Measurements from ENCODE around the gene SHISA7. TPM values are rescaled to one million over a fixed set of nuclear protein-coding genes. Genes with fewer than 3 reads are reported as not detected.

The SHISA7 gene
- total RNA-seq, 2 experiments from 2014 or later = not detected

DNA sequence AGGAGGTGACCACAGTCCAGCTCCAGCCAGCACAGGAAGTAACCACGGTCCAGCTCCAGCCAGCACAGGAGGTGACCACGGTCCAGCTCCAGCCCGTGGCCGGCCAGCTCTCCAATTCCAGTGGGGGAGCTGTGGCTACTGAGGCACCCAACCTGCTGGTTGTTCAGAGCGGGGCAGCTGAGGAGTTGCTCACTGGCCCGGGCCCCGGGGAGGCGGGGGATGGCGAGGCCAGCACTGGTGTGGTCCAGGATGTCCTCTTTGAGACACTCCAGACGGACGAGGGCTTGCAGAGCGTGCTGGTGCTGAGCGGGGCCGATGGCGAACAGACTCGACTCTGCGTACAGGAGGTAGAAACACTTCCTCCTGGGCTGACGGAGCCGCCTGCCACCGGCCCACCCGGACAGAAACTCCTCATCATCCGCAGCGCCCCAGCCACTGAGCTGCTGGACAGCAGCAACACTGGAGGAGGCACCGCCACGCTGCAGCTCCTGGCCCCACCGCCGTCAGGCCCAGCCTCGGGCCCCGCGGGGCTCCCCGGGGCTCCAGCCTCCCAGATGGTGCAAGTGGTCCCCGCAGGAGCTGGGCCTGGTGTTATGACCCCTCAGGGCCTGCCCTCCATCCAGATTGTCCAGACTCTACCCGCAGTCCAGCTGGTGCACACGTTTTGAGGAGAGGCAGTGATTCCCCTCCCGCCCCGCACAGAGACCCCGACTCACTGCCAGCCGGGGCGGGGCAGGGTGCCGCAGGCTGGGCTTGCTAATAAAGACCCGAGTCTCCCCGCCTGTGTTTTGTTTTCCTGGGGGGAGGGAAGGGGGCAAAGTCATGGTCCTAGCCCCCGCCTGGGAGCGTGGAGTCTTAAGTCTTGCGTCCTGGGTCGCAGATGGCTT is 40.8 kb upstream of the SHISA7 start:
- H3K4me3 Mint-ChIP-seq = peak overlapping the region; percentile 82
- intact Hi-C loops (cut with micrococcal nuclease) = no loop called here
- no peak overlapping the region for H3K27ac Mint-ChIP-seq
- CTCF ChIA-PET = interaction anchor here (1.1 to 5.6 kb wide), 3 partner anchors 16 to 20 kb away, joined by 3 to 31 read pairs (median 10); no protein-coding TSS in a partner anchor
- no peak for ATAC-seq
- DNase-seq = no peak
- POLR2A ChIA-PET = interaction anchor here (0.7 to 3.5 kb wide), 3 partner anchors 8 to 11 kb away, joined by 3 to 22 read pairs (median 3); partner anchors contain the start of gene ZNF628
- no peaks in the 10 kb centered on the region for H3K9me3 Mint-ChIP-seq
- H3K4me1 Mint-ChIP-seq (ENCODE audit: low read depth) = peaks cover 30% of the 10 kb centered on the region
- TF ChIP-seq, protein P1, sequence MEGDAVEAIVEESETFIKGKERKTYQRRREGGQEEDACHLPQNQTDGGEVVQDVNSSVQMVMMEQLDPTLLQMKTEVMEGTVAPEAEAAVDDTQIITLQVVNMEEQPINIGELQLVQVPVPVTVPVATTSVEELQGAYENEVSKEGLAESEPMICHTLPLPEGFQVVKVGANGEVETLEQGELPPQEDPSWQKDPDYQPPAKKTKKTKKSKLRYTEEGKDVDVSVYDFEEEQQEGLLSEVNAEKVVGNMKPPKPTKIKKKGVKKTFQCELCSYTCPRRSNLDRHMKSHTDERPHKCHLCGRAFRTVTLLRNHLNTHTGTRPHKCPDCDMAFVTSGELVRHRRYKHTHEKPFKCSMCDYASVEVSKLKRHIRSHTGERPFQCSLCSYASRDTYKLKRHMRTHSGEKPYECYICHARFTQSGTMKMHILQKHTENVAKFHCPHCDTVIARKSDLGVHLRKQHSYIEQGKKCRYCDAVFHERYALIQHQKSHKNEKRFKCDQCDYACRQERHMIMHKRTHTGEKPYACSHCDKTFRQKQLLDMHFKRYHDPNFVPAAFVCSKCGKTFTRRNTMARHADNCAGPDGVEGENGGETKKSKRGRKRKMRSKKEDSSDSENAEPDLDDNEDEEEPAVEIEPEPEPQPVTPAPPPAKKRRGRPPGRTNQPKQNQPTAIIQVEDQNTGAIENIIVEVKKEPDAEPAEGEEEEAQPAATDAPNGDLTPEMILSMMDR (IDR thresholded peaks at IDR 0.05) = no peak
- H3K36me3 Mint-ChIP-seq (ENCODE audit: low read depth) = no peaks in the 10 kb centered on the region
- no peaks in the 10 kb centered on the region for H3K27me3 Mint-ChIP-seq

DNA sequence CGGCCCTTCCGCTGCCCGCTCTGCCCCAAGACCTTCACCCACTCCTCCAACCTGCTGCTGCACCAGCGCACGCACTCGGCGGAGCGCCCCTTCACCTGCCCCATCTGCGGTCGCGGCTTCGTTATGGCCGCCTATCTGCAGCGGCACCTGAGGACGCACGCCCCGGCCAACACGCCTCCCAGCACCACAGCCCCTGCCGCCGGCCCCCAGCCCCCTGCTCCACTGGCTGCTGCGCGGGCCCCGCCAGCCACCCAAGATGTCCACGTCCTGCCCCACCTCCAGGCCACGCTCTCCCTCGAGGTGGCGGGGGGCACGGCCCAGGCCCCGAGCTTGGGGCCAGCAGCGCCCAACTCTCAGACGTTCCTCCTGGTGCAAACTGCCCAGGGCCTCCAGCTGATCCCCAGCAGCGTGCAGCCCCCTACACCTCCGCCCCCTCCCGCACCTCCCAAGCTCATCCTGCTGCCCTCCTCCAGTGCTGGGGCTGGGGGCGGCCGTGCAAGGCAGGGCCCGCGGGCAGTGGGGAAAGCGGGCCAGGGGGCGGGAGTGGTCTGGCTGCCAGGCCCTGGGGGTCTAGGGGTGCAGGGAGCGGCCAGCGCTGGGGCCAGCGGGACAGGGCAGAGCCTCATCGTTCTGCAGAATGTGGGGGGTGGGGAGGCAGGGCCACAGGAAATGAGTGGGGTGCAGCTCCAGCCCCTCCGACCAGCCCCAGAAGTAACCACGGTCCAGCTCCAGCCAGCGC is 40.0 kb upstream of the SHISA7 start:
- H3K27me3 Mint-ChIP-seq = no peaks in the 10 kb centered on the region
- TF ChIP-seq, protein P1 (IDR thresholded peaks at IDR 0.05) = no peak
- DNase-seq (no peak), ATAC-seq (no peak)
- no peaks in the 10 kb centered on the region for H3K36me3 Mint-ChIP-seq (ENCODE audit: low read depth)
- H3K4me3 Mint-ChIP-seq = no peak overlapping the region
- no peak overlapping the region for H3K27ac Mint-ChIP-seq
- H3K4me1 Mint-ChIP-seq (ENCODE audit: low read depth) = peaks cover 36% of the 10 kb centered on the region
- no peaks in the 10 kb centered on the region for H3K9me3 Mint-ChIP-seq
- CTCF ChIA-PET = interaction anchor here (1.1 to 5.6 kb wide), 2 partner anchors 15 to 21 kb away, joined by 3 to 31 read pairs; no protein-coding TSS in a partner anchor
- intact Hi-C loops (cut with micrococcal nuclease) = no loop called here
- POLR2A ChIA-PET = interaction anchor here (0.5 to 1.0 kb wide), 2 partner anchors 8 to 12 kb away, joined by 3 read pairs; no protein-coding TSS in a partner anchor

DNA sequence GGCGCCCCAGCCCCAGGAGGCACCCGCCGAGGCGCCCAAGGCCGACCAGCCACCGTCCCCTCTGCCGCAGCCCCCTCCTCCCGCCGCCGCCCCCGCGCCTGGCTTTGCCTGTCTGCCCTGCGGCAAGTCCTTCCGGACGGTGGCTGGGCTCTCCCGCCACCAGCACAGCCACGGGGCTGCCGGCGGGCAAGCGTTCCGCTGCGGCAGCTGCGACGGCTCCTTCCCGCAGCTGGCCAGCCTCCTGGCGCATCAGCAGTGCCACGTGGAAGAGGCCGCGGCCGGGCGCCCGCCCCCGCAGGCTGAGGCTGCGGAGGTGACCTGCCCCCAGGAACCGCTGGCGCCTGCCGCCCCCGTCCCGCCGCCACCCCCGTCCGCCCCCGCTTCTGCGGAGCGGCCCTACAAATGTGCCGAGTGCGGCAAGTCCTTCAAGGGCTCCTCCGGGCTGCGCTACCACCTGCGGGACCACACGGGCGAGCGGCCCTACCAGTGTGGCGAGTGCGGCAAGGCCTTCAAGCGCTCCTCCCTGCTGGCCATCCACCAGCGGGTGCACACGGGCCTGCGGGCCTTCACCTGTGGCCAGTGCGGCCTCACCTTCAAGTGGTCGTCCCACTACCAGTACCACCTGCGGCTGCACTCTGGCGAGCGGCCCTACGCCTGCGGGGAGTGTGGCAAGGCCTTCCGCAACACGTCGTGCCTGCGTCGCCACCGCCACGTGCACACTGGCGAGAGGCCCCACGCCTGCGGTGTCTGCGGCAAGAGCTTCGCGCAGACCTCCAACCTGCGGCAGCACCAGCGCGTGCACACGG is 39.3 kb upstream of the SHISA7 start:
- H3K9me3 Mint-ChIP-seq = no peaks in the 10 kb centered on the region
- H3K36me3 Mint-ChIP-seq (ENCODE audit: low read depth) = no peaks in the 10 kb centered on the region
- no peak for ATAC-seq
- H3K27ac Mint-ChIP-seq = no peak overlapping the region
- intact Hi-C loops (cut with micrococcal nuclease) = no loop called here
- ChIA-PET CTCF (no interaction called here), POLR2A (interaction anchor here (0.5 to 1.0 kb wide), 2 partner anchors 9 to 12 kb away, joined by 3 read pairs; no protein-coding TSS in a partner anchor)
- peaks cover 37% of the 10 kb centered on the region for H3K4me1 Mint-ChIP-seq (ENCODE audit: low read depth)
- H3K27me3 Mint-ChIP-seq = no peaks in the 10 kb centered on the region
- no peak for DNase-seq
- no peak overlapping the region for H3K4me3 Mint-ChIP-seq
- TF ChIP-seq, protein P1 (IDR thresholded peaks at IDR 0.05) = no peak

DNA sequence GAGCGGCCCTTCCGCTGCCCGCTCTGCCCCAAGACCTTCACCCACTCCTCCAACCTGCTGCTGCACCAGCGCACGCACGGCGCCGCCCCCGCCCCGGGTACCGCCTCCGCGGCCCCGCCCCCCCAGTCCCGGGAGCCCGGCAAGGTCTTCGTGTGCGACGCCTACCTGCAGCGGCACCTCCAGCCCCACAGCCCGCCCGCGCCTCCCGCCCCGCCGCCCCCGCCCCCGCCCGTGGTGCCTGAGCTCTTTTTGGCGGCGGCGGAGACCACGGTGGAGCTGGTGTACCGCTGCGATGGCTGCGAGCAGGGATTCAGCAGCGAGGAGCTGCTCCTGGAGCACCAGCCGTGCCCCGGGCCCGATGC is 38.7 kb upstream of the SHISA7 start:
- H3K9me3 Mint-ChIP-seq = no peaks in the 10 kb centered on the region
- ATAC-seq = no peak
- no peaks in the 10 kb centered on the region for H3K27me3 Mint-ChIP-seq
- peaks cover 34% of the 10 kb centered on the region for H3K4me1 Mint-ChIP-seq (ENCODE audit: low read depth)
- H3K27ac Mint-ChIP-seq = no peak overlapping the region
- no peak overlapping the region for H3K4me3 Mint-ChIP-seq
- DNase-seq = no peak
- CTCF ChIA-PET = no interaction called here
- intact Hi-C loops (cut with micrococcal nuclease) = no loop called here
- TF ChIP-seq, protein P1 (IDR thresholded peaks at IDR 0.05) = no peak
- peaks cover 2% of the 10 kb centered on the region for H3K36me3 Mint-ChIP-seq (ENCODE audit: low read depth)
- POLR2A ChIA-PET = no interaction called here

Data from activated CD8-positive, alpha-beta T cell treated with anti-CD3 and anti-CD28 coated beads for 36 hours (primary cell).